A549 (cell line): ENCODE results near the gene DSCAM. TPM values are rescaled to one million over a fixed set of nuclear protein-coding genes. Genes with fewer than 3 reads are reported as not detected.

Experiments used
- ATAC-seq, 2 experiments: fragments of 200-7000 bp in 1 of 2; fragments of >200 bp in 1 of 2; cut with Nextera tagmentation in 1 of 2; cut with Tn5 transposase in 1 of 2; 3 replicates each; pipeline versions ENCODE4 v1.8.0 to v1.9.1; 2018 to 2020; ENCODE audit warnings: mild to moderate bottlenecking in 1 of 2, moderate library complexity in 1 of 2
- CTCF ChIA-PET: fragments of 300-600 bp; sonication (Branson Sonifier 250); formaldehyde crosslinking; extraction: SDS; loops from one replicate; lab custom pipeline; 2021; ENCODE audit warnings: antibody characterized with exemption, inconsistent platforms; lab: Yijun Ruan, JAX
- POLR2A ChIA-PET: fragments of 350-600 bp; formaldehyde crosslinking; extraction: SDS; loops from one replicate; lab custom pipeline; 2021; ENCODE audit warnings: antibody characterized with exemption, inconsistent platforms; lab: Yijun Ruan, JAX
- DNase-seq, 2 experiments: peaks; one replicate each; pipeline versions ENCODE4 v3.0.0 to v3.0.0-alpha.2; 2011 to 2016; ENCODE audit warnings: low read depth in 1 of 2, low spot score in 1 of 2
- FAIRE-seq: peaks from 2 replicates; lab custom pipeline; 2011; peaks lifted over from hg19 to GRCh38; lab: Jason Lieb, UNC
- H3K27ac ChIP-seq, 2 experiments: fragments of >200 bp; sonication (Bioruptor Twin); formaldehyde crosslinking; 3 replicates each; pipeline ENCODE4 v1.5.1; 2016 to 2017
- H3K4me1 ChIP-seq: fragments of >200 bp; sonication (Bioruptor Twin); formaldehyde crosslinking; 3 replicates; pipeline ENCODE4 v1.6.1; 2016
- H3K4me2 ChIP-seq: fragments of >200 bp; sonication (Bioruptor Twin); formaldehyde crosslinking; 3 replicates; pipeline ENCODE4 v1.6.1; 2016
- H3K4me3 ChIP-seq: fragments of >200 bp; sonication (Bioruptor Twin); formaldehyde crosslinking; 3 replicates; pipeline ENCODE4 v1.5.1; 2016
- H3K9me3 ChIP-seq: fragments of >200 bp; sonication (Bioruptor Twin); formaldehyde crosslinking; 3 replicates; pipeline ENCODE4 v1.6.1; 2016
- BHLHE40 ChIP-seq: IDR thresholded peaks from 2 replicates; pipeline ENCODE4 v1.6.1; 2012; ENCODE audit warnings: low read depth, low read length, inconsistent platforms
- CBX8 ChIP-seq: fragments of 200-600 bp; sonication (generic); IDR thresholded peaks from 2 replicates; pipeline ENCODE4 v1.6.1; 2016
- CEBPB ChIP-seq, 2 experiments: fragments of >200 bp in 1 of 2; sonication (Bioruptor Twin) in 1 of 2; formaldehyde crosslinking in 1 of 2; IDR thresholded peaks; 2 replicates each; pipeline ENCODE4 v1.6.1; 2012 to 2016
- CHD2 ChIP-seq: fragments of 150-350 bp; IDR thresholded peaks from 2 replicates; pipeline ENCODE4 v1.6.1; 2014; ENCODE audit warnings: low read length; ENCODE audit not compliant: partially characterized antibody
- CHD4 ChIP-seq: fragments of 200-600 bp; sonication (generic); IDR thresholded peaks from 2 replicates; pipeline ENCODE4 v1.6.1; 2016; ENCODE audit warnings: antibody characterized with exemption, mild to moderate bottlenecking, borderline replicate concordance
- EHF ChIP-seq: fragments of 250-450 bp; sonication (Bioruptor Pico); IDR thresholded peaks from 2 replicates; pipeline ENCODE4 v1.5.0; 2020; ENCODE audit warnings: mild to moderate bottlenecking
- EHMT2 ChIP-seq: fragments of 200-600 bp; sonication (generic); IDR thresholded peaks from 2 replicates; pipeline ENCODE4 v1.6.1; 2016; ENCODE audit warnings: antibody characterized with exemption, low read depth, mild to moderate bottlenecking, moderate library complexity
- ELK1 ChIP-seq: fragments of 150-350 bp; IDR thresholded peaks from 2 replicates; pipeline ENCODE4 v1.6.1; 2014; ENCODE audit warnings: low read depth, mild to moderate bottlenecking, low read length
- FOSB ChIP-seq: fragments of 250-450 bp; sonication (Bioruptor Pico); IDR thresholded peaks from 2 replicates; pipeline ENCODE4 v1.5.0; 2020; ENCODE audit warnings: mild to moderate bottlenecking, moderate library complexity
- GATA3 ChIP-seq: IDR thresholded peaks from 2 replicates; pipeline ENCODE4 v1.6.1; 2012; ENCODE audit warnings: borderline replicate concordance
- HDAC2 ChIP-seq: fragments of 200-600 bp; sonication (generic); IDR thresholded peaks from 2 replicates; pipeline ENCODE4 v1.6.1; 2016
- HOXA7 ChIP-seq: fragments of 250-450 bp; sonication (Bioruptor Pico); IDR thresholded peaks from 2 replicates; pipeline ENCODE4 v1.5.0; 2020; ENCODE audit warnings: mild to moderate bottlenecking, moderate library complexity
- HOXB13 ChIP-seq: fragments of 250-450 bp; sonication (Bioruptor Pico); IDR thresholded peaks from 2 replicates; pipeline ENCODE4 v1.5.0; 2020; ENCODE audit warnings: low read depth, mild to moderate bottlenecking, moderate library complexity
- JUN ChIP-seq, 2 experiments: fragments of >200 bp; sonication (Bioruptor Twin); formaldehyde crosslinking; IDR thresholded peaks; 2 replicates in 1 of 2; 3 replicates in 1 of 2; pipeline ENCODE4 v1.6.1; 2016 to 2017
- JUNB ChIP-seq: fragments of >200 bp; sonication (Bioruptor Twin); formaldehyde crosslinking; IDR thresholded peaks from 2 replicates; pipeline ENCODE4 v1.6.1; 2016
- KDM1A ChIP-seq: fragments of 200-600 bp; sonication (generic); IDR thresholded peaks from 2 replicates; pipeline ENCODE4 v1.6.1; 2016; ENCODE audit warnings: low read depth, mild to moderate bottlenecking
- MAZ ChIP-seq: fragments of 150-350 bp; IDR thresholded peaks from 2 replicates; pipeline ENCODE4 v1.6.1; 2014; ENCODE audit warnings: antibody characterized with exemption, low read depth, low read length, borderline replicate concordance
- NR3C1 ChIP-seq: fragments of >200 bp; sonication (Bioruptor Twin); formaldehyde crosslinking; IDR thresholded peaks from 3 replicates; pipeline ENCODE4 v1.6.1; 2017
- POLR2AphosphoS2 ChIP-seq: conservative IDR thresholded peaks from 2 replicates; pipeline ENCODE4 v1.6.1; 2012; ENCODE audit warnings: low read length, improper control_type of control experiment, inconsistent platforms
- RAD21 ChIP-seq, 2 experiments: fragments of >200 bp in 1 of 2; sonication (Bioruptor Twin) in 1 of 2; formaldehyde crosslinking in 1 of 2; IDR thresholded peaks in 1 of 2; conservative IDR thresholded peaks in 1 of 2; 2 replicates in 1 of 2; 3 replicates in 1 of 2; pipeline ENCODE4 v1.6.1; 2012 to 2018; ENCODE audit warnings: inconsistent platforms in 1 of 2
- RCOR1 ChIP-seq: fragments of 150-350 bp; IDR thresholded peaks from 2 replicates; pipeline ENCODE4 v1.6.1; 2014; ENCODE audit warnings: antibody characterized with exemption, low read length, low read depth
- TFCP2L1 ChIP-seq: fragments of 250-450 bp; sonication (Bioruptor Pico); IDR thresholded peaks from 2 replicates; pipeline ENCODE4 v1.5.0; 2021; ENCODE audit warnings: mild to moderate bottlenecking
- ZFP36 ChIP-seq: fragments of 450-650 bp; IDR thresholded peaks from 2 replicates; pipeline ENCODE4 v1.6.1; 2014; ENCODE audit warnings: borderline replicate concordance; ENCODE audit not compliant: partially characterized antibody
- WGBS: methylation state at CpG from one replicate; pipeline ENCODE4 v1.1.6; 2017; ENCODE audit errors: missing lambda C conversion rate; 5-methylcytosine and 5-hydroxymethylcytosine counted together
- polyA plus RNA-seq, 4 experiments: library from polyadenylated mRNA; depleted of rRNA in 3 of 4; stranded (reverse); fragments of >200 nt; fragmentation: RNase III in 1 of 4; extraction: RNeasy Plus Mini Kit Qiagen cat#74134 plus additional on column Dnase treatment in 1 of 4; gene quantifications; 2 replicates in 3 of 4; 3 replicates in 1 of 4; pipeline ENCODE4 v1.2.3, GENCODE V29; 2011 to 2017
- TF ChIP-seq, protein P1 (sequence below): fragments of >200 bp; sonication (Bioruptor Twin); formaldehyde crosslinking; IDR thresholded peaks from 3 replicates; pipeline ENCODE4 v1.6.1; 2016
- TF ChIP-seq, protein P2 (sequence below): fragments of 250-450 bp; sonication (Bioruptor Pico); IDR thresholded peaks from 2 replicates; pipeline ENCODE4 v1.5.0; 2020; ENCODE audit warnings: low read depth, mild to moderate bottlenecking, moderate library complexity
- TF ChIP-seq, protein P3 (sequence below): IDR thresholded peaks from 2 replicates; pipeline ENCODE4 v1.6.1; 2012
- TF ChIP-seq, protein P4 (sequence below): IDR thresholded peaks from 2 replicates; pipeline ENCODE4 v1.6.1; 2012
- TF ChIP-seq, protein P5 (sequence below): fragments of >200 bp; sonication (Bioruptor Twin); formaldehyde crosslinking; IDR thresholded peaks from 2 replicates; pipeline ENCODE4 v1.6.1; 2016

Gene DSCAM
- polyA plus RNA-seq, 2 of the 4 experiments (the other 2 are of a cell fraction): not detected

GRCh38 chr21:40881767-40882166 is 34.8 kb upstream of the DSCAM start:
- Histone ChIP-seq H3K9me3 (no peaks in the 10 kb centered on the region), H3K27ac (no peak overlapping the region), H3K4me1 (no peaks in the 10 kb centered on the region), H3K4me3 (no peak overlapping the region), H3K4me2 (no peak overlapping the region)
- WGBS: 10% methylated on average over 2 of the region's 2 CpGs
- DNase-seq (no peak), ATAC-seq (no peak), FAIRE-seq (no peak)
- ChIA-PET CTCF (interaction anchor here (0.6 kb wide), 1 partner anchor 474 kb away, joined by 3 read pairs; no protein-coding TSS in a partner anchor), POLR2A (no interaction called here)
- no peak for TF ChIP-seq CHD2
- no peak for TF ChIP-seq HDAC2
- TF ChIP-seq HOXA7 (CRISPR knock-in tag): no peak
- no peak for TF ChIP-seq CHD4
- TF ChIP-seq ELK1: no peak
- no peak for TF ChIP-seq BHLHE40
- TF ChIP-seq HOXB13 (CRISPR knock-in tag): no peak
- TF ChIP-seq FOSB (CRISPR knock-in tag): no peak
- TF ChIP-seq, protein P1, sequence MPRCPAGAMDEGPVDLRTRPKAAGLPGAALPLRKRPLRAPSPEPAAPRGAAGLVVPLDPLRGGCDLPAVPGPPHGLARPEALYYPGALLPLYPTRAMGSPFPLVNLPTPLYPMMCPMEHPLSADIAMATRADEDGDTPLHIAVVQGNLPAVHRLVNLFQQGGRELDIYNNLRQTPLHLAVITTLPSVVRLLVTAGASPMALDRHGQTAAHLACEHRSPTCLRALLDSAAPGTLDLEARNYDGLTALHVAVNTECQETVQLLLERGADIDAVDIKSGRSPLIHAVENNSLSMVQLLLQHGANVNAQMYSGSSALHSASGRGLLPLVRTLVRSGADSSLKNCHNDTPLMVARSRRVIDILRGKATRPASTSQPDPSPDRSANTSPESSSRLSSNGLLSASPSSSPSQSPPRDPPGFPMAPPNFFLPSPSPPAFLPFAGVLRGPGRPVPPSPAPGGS: no peak
- no peak for TF ChIP-seq EHMT2
- TF ChIP-seq ZFP36: no peak
- TF ChIP-seq, protein P2, sequence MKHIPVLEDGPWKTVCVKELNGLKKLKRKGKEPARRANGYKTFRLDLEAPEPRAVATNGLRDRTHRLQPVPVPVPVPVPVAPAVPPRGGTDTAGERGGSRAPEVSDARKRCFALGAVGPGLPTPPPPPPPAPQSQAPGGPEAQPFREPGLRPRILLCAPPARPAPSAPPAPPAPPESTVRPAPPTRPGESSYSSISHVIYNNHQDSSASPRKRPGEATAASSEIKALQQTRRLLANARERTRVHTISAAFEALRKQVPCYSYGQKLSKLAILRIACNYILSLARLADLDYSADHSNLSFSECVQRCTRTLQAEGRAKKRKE (CRISPR knock-in tag): no peak
- TF ChIP-seq GATA3: no peak
- TF ChIP-seq POLR2AphosphoS2: no peak
- TF ChIP-seq, protein P3, sequence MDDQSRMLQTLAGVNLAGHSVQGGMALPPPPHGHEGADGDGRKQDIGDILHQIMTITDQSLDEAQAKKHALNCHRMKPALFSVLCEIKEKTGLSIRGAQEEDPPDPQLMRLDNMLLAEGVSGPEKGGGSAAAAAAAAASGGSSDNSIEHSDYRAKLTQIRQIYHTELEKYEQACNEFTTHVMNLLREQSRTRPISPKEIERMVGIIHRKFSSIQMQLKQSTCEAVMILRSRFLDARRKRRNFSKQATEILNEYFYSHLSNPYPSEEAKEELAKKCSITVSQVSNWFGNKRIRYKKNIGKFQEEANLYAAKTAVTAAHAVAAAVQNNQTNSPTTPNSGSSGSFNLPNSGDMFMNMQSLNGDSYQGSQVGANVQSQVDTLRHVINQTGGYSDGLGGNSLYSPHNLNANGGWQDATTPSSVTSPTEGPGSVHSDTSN: no peak
- no peak for TF ChIP-seq EHF
- no peak for TF ChIP-seq JUNB

DNA sequence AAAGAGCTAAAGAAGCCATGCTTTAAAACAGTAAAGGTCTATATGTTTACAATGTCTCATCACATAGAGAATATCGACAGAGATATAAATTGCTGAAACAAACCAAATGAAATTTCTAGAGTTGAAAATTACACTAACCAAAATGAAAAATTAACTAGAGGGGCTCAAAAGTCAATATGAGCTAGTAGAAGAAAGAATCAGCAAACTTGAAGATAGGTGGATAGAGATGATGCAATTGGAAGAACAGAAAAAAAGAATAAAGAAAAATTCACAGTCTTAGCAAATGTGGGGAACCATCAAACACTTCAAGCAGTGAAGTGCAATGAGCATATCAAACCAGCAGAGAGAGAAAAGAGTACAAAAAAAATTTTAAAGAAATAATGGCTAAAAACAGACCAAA is 24.1 kb upstream of the DSCAM start:
- no peaks in the 10 kb centered on the region for H3K4me1 ChIP-seq
- no peak overlapping the region for H3K4me2 ChIP-seq
- TF ChIP-seq, protein P1: no peak
- TF ChIP-seq KDM1A (no peak), POLR2AphosphoS2 (no peak), JUN (IDR thresholded peaks at IDR 0.05) (no peak), NR3C1 (no peak), EHMT2 (no peak), CHD4 (no peak), CBX8 (no peak), CEBPB (IDR thresholded peaks at IDR 0.05) (no peak), MAZ (no peak), TFCP2L1 (CRISPR knock-in tag) (no peak), RCOR1 (no peak), RAD21 (conservative IDR thresholded peaks at IDR 0.05 in 1 of 2, IDR thresholded peaks at IDR 0.05 in 1 of 2) (no peak)
- TF ChIP-seq, protein P4, sequence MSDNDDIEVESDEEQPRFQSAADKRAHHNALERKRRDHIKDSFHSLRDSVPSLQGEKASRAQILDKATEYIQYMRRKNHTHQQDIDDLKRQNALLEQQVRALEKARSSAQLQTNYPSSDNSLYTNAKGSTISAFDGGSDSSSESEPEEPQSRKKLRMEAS: no peak
- TF ChIP-seq, protein P5, sequence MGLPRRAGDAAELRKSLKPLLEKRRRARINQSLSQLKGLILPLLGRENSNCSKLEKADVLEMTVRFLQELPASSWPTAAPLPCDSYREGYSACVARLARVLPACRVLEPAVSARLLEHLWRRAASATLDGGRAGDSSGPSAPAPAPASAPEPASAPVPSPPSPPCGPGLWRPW: no peak
- CTCF ChIA-PET: no interaction called here
- H3K9me3 ChIP-seq: no peaks in the 10 kb centered on the region
- ATAC-seq (no peak), DNase-seq (no peak), FAIRE-seq (no peak)
- 0% methylated on average over 1 of the region's 1 CpG for WGBS
- H3K27ac ChIP-seq: no peak overlapping the region
- no peak overlapping the region for H3K4me3 ChIP-seq
- POLR2A ChIA-PET: no interaction called here
